GM12878 (cell line): ENCODE data around the gene IGF2R. TPM values are rescaled to one million over a fixed set of nuclear protein-coding genes. Genes with fewer than 3 reads are reported as not detected.
A peak's percentile ranks its signal among the peaks of the same experiment; 100 is the strongest.

Experiments used
- ATAC-seq: fragments of 200-7000 bp; cut with Tn5 transposase; 3 replicates; pipeline ENCODE4 v1.9.1; 2020; ENCODE audit warnings: mild to moderate bottlenecking, moderate library complexity
- BruUV-seq: library from RNA; stranded (reverse); fragments of 400-500 nt; replicated peaks from 2 replicates; lab custom pipeline; 2021; lab: Mats Ljungman, UMichigan
- CTCF ChIA-PET: fragments of 300-600 bp; sonication (Branson Sonifier 250); formaldehyde crosslinking; extraction: SDS; loops from one replicate; lab custom pipeline; 2021; ENCODE audit warnings: inconsistent platforms; lab: Yijun Ruan, JAX
- POLR2A ChIA-PET: fragments of 350-600 bp; formaldehyde crosslinking; extraction: SDS; loops from one replicate; lab custom pipeline; 2021; ENCODE audit warnings: inconsistent platforms; lab: Charles Lee
- RAD21 ChIA-PET: fragments of 300-600 bp; sonication (Branson Sonifier 250); formaldehyde crosslinking; loops from one replicate; lab custom pipeline; 2023; ENCODE audit warnings: antibody characterized with exemption; ENCODE audit not compliant: unreplicated experiment; lab: Charles Lee
- SMC1A ChIA-PET: fragments of 300-600 bp; sonication (Branson Sonifier 250); formaldehyde crosslinking; loops from one replicate; lab custom pipeline; 2023; ENCODE audit not compliant: unreplicated experiment, uncharacterized antibody; lab: Charles Lee
- DNase-seq: peaks from one replicate; pipeline ENCODE4 v3.0.0-alpha.2; 2011; ENCODE audit warnings: low read depth, low spot score
- FAIRE-seq: peaks from 3 replicates; lab custom pipeline; 2011; peaks lifted over from hg19 to GRCh38; lab: Jason Lieb, UNC
- H2AFZ ChIP-seq: 2 replicates; pipeline ENCODE4 v1.6.0; 2011; ENCODE audit warnings: low read depth, low read length, control low read depth; ENCODE audit not compliant: control insufficient read depth
- H3K27ac ChIP-seq: 2 replicates; pipeline ENCODE4 v1.5.1; 2011; ENCODE audit warnings: control low read depth; ENCODE audit not compliant: control insufficient read depth, insufficient read depth
- H3K27me3 ChIP-seq, 2 experiments: replicated peaks in 1 of 2; 2 replicates each; pipeline versions ENCODE4 v1.6.0 to v1.6.1; 2011; ENCODE audit warnings: low read length in 1 of 2; ENCODE audit not compliant: control insufficient read depth in 2 of 2, insufficient read depth in 2 of 2
- H3K36me3 ChIP-seq, 2 experiments: 2 replicates each; pipeline ENCODE4 v1.5.1; 2011; ENCODE audit warnings: low read length in 1 of 2; ENCODE audit not compliant: control insufficient read depth in 2 of 2, insufficient read depth in 2 of 2
- H3K4me1 ChIP-seq: 2 replicates; pipeline ENCODE4 v1.6.1; 2011; ENCODE audit warnings: mild to moderate bottlenecking, low read length, moderate library complexity, mixed read lengths; ENCODE audit not compliant: control insufficient read depth, insufficient read depth
- H3K4me2 ChIP-seq: 2 replicates; pipeline ENCODE4 v1.6.0; 2011; ENCODE audit warnings: control low read depth; ENCODE audit not compliant: control insufficient read depth, insufficient read depth
- H3K4me3 ChIP-seq: fragments of 200-600 bp; sonication (generic); 2 replicates; pipeline ENCODE4 v1.5.1; 2016
- H3K79me2 ChIP-seq: 2 replicates; pipeline ENCODE4 v1.6.0; 2011; ENCODE audit warnings: low read length; ENCODE audit not compliant: control insufficient read depth, insufficient read depth
- H3K9ac ChIP-seq: 2 replicates; pipeline ENCODE4 v1.8.0; 2011; ENCODE audit warnings: low read length, control low read depth, mixed read lengths; ENCODE audit not compliant: control insufficient read depth, insufficient read depth
- H3K9me3 ChIP-seq: replicated peaks from 3 replicates; pipeline ENCODE4 v1.5.1; 2011; ENCODE audit warnings: mild to moderate bottlenecking, low read length; ENCODE audit not compliant: control insufficient read depth, insufficient read depth
- H4K20me1 ChIP-seq: 2 replicates; pipeline ENCODE4 v1.6.0; 2011; ENCODE audit not compliant: control insufficient read depth, insufficient read depth
- ATF7 ChIP-seq: fragments of 450-650 bp; IDR thresholded peaks from 2 replicates; pipeline ENCODE4 v1.6.1; 2016; ENCODE audit warnings: low read depth, mild to moderate bottlenecking
- GATAD2B ChIP-seq: fragments of 450-650 bp; conservative IDR thresholded peaks from 2 replicates; pipeline ENCODE4 v1.6.1; 2017; ENCODE audit warnings: low read depth, mild to moderate bottlenecking, moderate library complexity
- IKZF2 ChIP-seq, 2 experiments: fragments of 450-650 bp; IDR thresholded peaks; 2 replicates each; pipeline ENCODE4 v1.6.1; 2017; ENCODE audit warnings: mild to moderate bottlenecking in 2 of 2, moderate library complexity in 2 of 2
- MXI1 ChIP-seq: fragments of 150-350 bp; IDR thresholded peaks from 2 replicates; pipeline ENCODE4 v1.6.1; 2011; ENCODE audit warnings: low read depth, mild to moderate bottlenecking, inconsistent platforms, low read length, improper control_type of control experiment
- NR2C1 ChIP-seq: fragments of 450-650 bp; IDR thresholded peaks from 2 replicates; pipeline ENCODE4 v1.6.1; 2017; ENCODE audit warnings: antibody characterized with exemption, mild to moderate bottlenecking, moderate library complexity
- NRF1 ChIP-seq: conservative IDR thresholded peaks from 2 replicates; pipeline ENCODE4 v1.6.1; 2011; ENCODE audit warnings: mild to moderate bottlenecking, low read depth, low read length, improper control_type of control experiment
- PAX5 ChIP-seq: IDR thresholded peaks from 2 replicates; pipeline ENCODE4 v1.6.1; 2011; ENCODE audit warnings: low read depth, low read length, borderline replicate concordance
- POLR2A ChIP-seq: IDR thresholded peaks from 2 replicates; pipeline ENCODE4 v1.6.1; 2011; ENCODE audit warnings: low read depth, mild to moderate bottlenecking, low read length
- RFX5 ChIP-seq: IDR thresholded peaks from 2 replicates; pipeline ENCODE4 v1.6.1; 2011; ENCODE audit warnings: low read depth, low read length, improper control_type of control experiment
- RUNX3 ChIP-seq: IDR thresholded peaks from 2 replicates; pipeline ENCODE4 v1.6.1; 2012; ENCODE audit warnings: low read length, inconsistent platforms
- SPI1 ChIP-seq: IDR thresholded peaks from 2 replicates; pipeline ENCODE4 v1.6.1; 2011; ENCODE audit warnings: low read depth, mild to moderate bottlenecking, low read length, moderate library complexity, borderline replicate concordance; ENCODE audit not compliant: insufficient read depth
- YY1 ChIP-seq: IDR thresholded peaks from 2 replicates; pipeline ENCODE4 v1.6.1; 2011; ENCODE audit warnings: low read depth, mild to moderate bottlenecking, low read length
- ZSCAN29 ChIP-seq: fragments of 450-650 bp; IDR thresholded peaks from 2 replicates; pipeline ENCODE4 v1.6.1; 2017; ENCODE audit warnings: mild to moderate bottlenecking, moderate library complexity
- WGBS: methylation state at CpG from one replicate; pipeline ENCODE4 v1.1.6; 2016; ENCODE audit warnings: low lambda C conversion rate; ENCODE audit not compliant: insufficient replicate concordance, insufficient coverage; ENCODE audit errors: missing lambda C conversion rate; 5-methylcytosine and 5-hydroxymethylcytosine counted together
- in situ Hi-C: fragments of 300-500 bp; cut with MboI; formaldehyde crosslinking; loops from 9 replicates; pipeline ENCODE4 v1.14.3; 2018; ENCODE audit warnings: mixed read lengths
- intact Hi-C: fragments of 100-400 bp; cut with micrococcal nuclease; formaldehyde crosslinking; loops from one replicate; pipeline ENCODE4 v1.14.2; 2022; ENCODE audit not compliant: unreplicated experiment
- polyA plus RNA-seq, 11 experiments: library from polyadenylated mRNA; depleted of rRNA in 4 of 11; unstranded in 6 of 11; stranded (reverse) in 5 of 11; fragments of >200 nt; fragmentation: Nextera tagmentation in 4 of 11; fragmentation: Illumina TruSeq in 1 of 11; extraction: Ambion mirVana in 4 of 11; extraction: Trizol in 1 of 11; gene quantifications; 1 replicate in 1 of 11; 2 replicates in 10 of 11; pipeline versions ENCODE4 v1.2.1 to v1.2.3, GENCODE V29; 2011 to 2016; ENCODE audit warnings: inconsistent platforms in 2 of 11, missing spikeins in 2 of 11, low read depth in 1 of 11
- total RNA-seq, 4 experiments: library from RNA; depleted of rRNA in 3 of 4; stranded (reverse); fragments of >200 nt in 3 of 4; fragmentation: Illumina TruSeq in 1 of 4; extraction: Trizol in 1 of 4; gene quantifications; 2 replicates each; pipeline versions ENCODE4 v1.2.1 to v1.2.3, GENCODE V29; 2013 to 2021
- TF ChIP-seq, protein P1 (sequence below): fragments of 450-650 bp; IDR thresholded peaks from 2 replicates; pipeline ENCODE4 v1.6.1; 2017; ENCODE audit warnings: mild to moderate bottlenecking, moderate library complexity
- TF ChIP-seq, protein P2 (sequence below): fragments of 450-650 bp; IDR thresholded peaks from 2 replicates; pipeline ENCODE4 v1.6.1; 2017; ENCODE audit warnings: mild to moderate bottlenecking, moderate library complexity

The IGF2R gene
- total and polyA plus RNA-seq, 10 of the 15 experiments (the other 5 are each of a cell fraction or from before 2014, with no cell fraction given), result 1.00 to 40.1 (median 16.8) TPM

DNA sequence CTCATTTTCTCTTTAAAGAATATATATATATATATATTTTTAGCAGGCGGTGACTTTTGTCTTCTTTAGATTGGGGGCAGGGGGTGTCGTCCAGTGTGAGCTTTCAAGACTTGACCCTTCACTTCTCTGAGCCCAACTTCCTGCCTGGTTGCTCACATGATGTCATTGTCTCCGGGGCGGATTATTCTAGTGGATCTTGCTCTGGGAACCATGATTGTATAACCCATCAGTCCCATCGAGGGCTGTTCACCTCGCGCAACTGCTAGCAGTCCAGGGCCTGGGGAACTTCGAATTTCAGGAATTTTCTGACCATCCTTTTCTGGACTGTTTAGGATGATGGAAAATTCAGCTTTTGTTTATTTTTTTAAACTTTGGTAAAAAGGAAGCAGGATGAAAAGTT lies 1.0 kb downstream of the IGF2R start:
- H3K4me3 ChIP-seq, result peak overlapping the region; percentile 85
- POLR2A ChIA-PET, result interaction anchor here (0.7 to 8.4 kb wide), 3 partner anchors 11 to 241 kb away, joined by 3 to 92 read pairs (median 4); no protein-coding TSS in a partner anchor
- in situ Hi-C loops, result no loop called here

More for the DNA sequence above, 1.0 kb downstream of the IGF2R start:
- Histone ChIP-seq H3K36me3 (no peaks in the 10 kb centered on the region), H3K27ac (peak overlapping the region; percentile 76), H3K4me2 (peak overlapping the region; percentile 79), H3K79me2 (peaks cover 60% of the 10 kb centered on the region), H3K9me3 (no peaks in the 10 kb centered on the region), H3K4me1 (0 out of 2 replicates have a peak, but pooled peaks cover 3% of the 10 kb centered on the region), H2AFZ (no peak overlapping the region), H3K9ac (peak overlapping the region; percentile 86), H3K27me3 (no peaks in the 10 kb centered on the region), H4K20me1 (no peaks in the 10 kb centered on the region)
- SMC1A ChIA-PET, result interaction anchor here (0.8 to 15.0 kb wide), 6 partner anchors 11 to 97 kb away, joined by 3 to 95 read pairs (median 4); no protein-coding TSS in a partner anchor
- no TSS peak for BruUV-seq
- peak; percentile 76 for FAIRE-seq
- CTCF ChIA-PET, result interaction anchor here (0.8 to 1.4 kb wide), 2 partner anchors 11 to 106 kb away, joined by 3 to 6 read pairs; no protein-coding TSS in a partner anchor
- intact Hi-C loops, result loop anchor here (5.0 to 10.0 kb wide), 2 partner anchors 183 to 925 kb away; partner anchors contain the start of genes TAGAP and TCP1
- WGBS, result 28% methylated on average over 8 of the region's 8 CpGs
- DNase-seq, result no peak
- RAD21 ChIA-PET, result interaction anchor here (0.8 to 4.7 kb wide), 3 partner anchors 12 to 41 kb away, joined by 3 to 37 read pairs (median 4); no protein-coding TSS in a partner anchor
- TF ChIP-seq IKZF2 (IDR thresholded peaks at IDR 0.05) (0 out of 4 replicates have a peak, but pooled peaks of 1 of the 2 experiments have one; percentile 10), MXI1 (peak; percentile 50; the same call in 1 of the 2 replicates), ZSCAN29 (0 out of 2 replicates have a peak, but pooled peaks have one; percentile 28), SPI1 (peak; percentile 39; the same call in 1 of the 2 replicates), YY1 (peak; percentile 35; the same call in 1 of the 2 replicates), GATAD2B (no peak), POLR2A (no peak), RUNX3 (0 out of 2 replicates have a peak, but pooled peaks have one; percentile 0), RFX5 (peak; percentile 75), ATF7 (peak; percentile 90), PAX5 (no peak), NR2C1 (0 out of 2 replicates have a peak, but pooled peaks have one; percentile 4), NRF1 (no peak)
- TF ChIP-seq, protein P1, sequence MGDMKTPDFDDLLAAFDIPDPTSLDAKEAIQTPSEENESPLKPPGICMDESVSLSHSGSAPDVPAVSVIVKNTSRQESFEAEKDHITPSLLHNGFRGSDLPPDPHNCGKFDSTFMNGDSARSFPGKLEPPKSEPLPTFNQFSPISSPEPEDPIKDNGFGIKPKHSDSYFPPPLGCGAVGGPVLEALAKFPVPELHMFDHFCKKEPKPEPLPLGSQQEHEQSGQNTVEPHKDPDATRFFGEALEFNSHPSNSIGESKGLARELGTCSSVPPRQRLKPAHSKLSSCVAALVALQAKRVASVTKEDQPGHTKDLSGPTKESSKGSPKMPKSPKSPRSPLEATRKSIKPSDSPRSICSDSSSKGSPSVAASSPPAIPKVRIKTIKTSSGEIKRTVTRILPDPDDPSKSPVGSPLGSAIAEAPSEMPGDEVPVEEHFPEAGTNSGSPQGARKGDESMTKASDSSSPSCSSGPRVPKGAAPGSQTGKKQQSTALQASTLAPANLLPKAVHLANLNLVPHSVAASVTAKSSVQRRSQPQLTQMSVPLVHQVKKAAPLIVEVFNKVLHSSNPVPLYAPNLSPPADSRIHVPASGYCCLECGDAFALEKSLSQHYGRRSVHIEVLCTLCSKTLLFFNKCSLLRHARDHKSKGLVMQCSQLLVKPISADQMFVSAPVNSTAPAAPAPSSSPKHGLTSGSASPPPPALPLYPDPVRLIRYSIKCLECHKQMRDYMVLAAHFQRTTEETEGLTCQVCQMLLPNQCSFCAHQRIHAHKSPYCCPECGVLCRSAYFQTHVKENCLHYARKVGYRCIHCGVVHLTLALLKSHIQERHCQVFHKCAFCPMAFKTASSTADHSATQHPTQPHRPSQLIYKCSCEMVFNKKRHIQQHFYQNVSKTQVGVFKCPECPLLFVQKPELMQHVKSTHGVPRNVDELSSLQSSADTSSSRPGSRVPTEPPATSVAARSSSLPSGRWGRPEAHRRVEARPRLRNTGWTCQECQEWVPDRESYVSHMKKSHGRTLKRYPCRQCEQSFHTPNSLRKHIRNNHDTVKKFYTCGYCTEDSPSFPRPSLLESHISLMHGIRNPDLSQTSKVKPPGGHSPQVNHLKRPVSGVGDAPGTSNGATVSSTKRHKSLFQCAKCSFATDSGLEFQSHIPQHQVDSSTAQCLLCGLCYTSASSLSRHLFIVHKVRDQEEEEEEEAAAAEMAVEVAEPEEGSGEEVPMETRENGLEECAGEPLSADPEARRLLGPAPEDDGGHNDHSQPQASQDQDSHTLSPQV, result no peak
- TF ChIP-seq, protein P2, sequence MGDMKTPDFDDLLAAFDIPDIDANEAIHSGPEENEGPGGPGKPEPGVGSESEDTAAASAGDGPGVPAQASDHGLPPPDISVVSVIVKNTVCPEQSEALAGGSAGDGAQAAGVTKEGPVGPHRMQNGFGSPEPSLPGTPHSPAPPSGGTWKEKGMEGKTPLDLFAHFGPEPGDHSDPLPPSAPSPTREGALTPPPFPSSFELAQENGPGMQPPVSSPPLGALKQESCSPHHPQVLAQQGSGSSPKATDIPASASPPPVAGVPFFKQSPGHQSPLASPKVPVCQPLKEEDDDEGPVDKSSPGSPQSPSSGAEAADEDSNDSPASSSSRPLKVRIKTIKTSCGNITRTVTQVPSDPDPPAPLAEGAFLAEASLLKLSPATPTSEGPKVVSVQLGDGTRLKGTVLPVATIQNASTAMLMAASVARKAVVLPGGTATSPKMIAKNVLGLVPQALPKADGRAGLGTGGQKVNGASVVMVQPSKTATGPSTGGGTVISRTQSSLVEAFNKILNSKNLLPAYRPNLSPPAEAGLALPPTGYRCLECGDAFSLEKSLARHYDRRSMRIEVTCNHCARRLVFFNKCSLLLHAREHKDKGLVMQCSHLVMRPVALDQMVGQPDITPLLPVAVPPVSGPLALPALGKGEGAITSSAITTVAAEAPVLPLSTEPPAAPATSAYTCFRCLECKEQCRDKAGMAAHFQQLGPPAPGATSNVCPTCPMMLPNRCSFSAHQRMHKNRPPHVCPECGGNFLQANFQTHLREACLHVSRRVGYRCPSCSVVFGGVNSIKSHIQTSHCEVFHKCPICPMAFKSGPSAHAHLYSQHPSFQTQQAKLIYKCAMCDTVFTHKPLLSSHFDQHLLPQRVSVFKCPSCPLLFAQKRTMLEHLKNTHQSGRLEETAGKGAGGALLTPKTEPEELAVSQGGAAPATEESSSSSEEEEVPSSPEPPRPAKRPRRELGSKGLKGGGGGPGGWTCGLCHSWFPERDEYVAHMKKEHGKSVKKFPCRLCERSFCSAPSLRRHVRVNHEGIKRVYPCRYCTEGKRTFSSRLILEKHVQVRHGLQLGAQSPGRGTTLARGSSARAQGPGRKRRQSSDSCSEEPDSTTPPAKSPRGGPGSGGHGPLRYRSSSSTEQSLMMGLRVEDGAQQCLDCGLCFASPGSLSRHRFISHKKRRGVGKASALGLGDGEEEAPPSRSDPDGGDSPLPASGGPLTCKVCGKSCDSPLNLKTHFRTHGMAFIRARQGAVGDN, result no peak; the same call in 1 of the 2 replicates
- ATAC-seq, result peak; percentile 62
